Endothelial cell of umbilical vein (primary cell): ENCODE data around the gene RER1.

Experiments
- CTCF ChIP-seq, 2 donors: IDR thresholded peaks; 1 replicate in 1 of 2; 2 replicates in 1 of 2; pipeline ENCODE4 v1.5.1; 2011; ENCODE audit warnings: low read length in 2 of 2, mild to moderate bottlenecking in 2 of 2, moderate library complexity in 2 of 2, control low read depth in 1 of 2, inconsistent platforms in 1 of 2, low read depth in 1 of 2; ENCODE audit not compliant: insufficient read depth in 1 of 2; ENCODE audit errors: extremely low read depth in 1 of 2
- EZH2 ChIP-seq: IDR thresholded peaks from 2 replicates; pipeline ENCODE4 v1.6.1; 2012; ENCODE audit warnings: borderline replicate concordance, low read depth, mild to moderate bottlenecking, moderate library complexity, low read length, inconsistent platforms; ENCODE audit not compliant: severe bottlenecking

GRCh38 chr1:2351723-2352122, 39.9 kb upstream of the RER1 start:
- no peak for TF ChIP-seq CTCF (IDR thresholded peaks at IDR 0.05; ENCODE audit: extremely low read depth in 1 of 2, insufficient read depth in 1 of 2, low read depth in 1 of 2, low read length in 2 of 2)
- TF ChIP-seq EZH2 = no peak
